GM12801 (cell line): ENCODE data around the gene CRYBG2.

ENCODE experiments used
- TF ChIP-seq, protein P1 (sequence below): IDR thresholded peaks from one replicate; pipeline ENCODE4 v1.5.1; 2011; ENCODE audit warnings: control low read depth; ENCODE audit not compliant: insufficient read length; ENCODE audit errors: extremely low read depth

CRYBG2 gene

DNA sequence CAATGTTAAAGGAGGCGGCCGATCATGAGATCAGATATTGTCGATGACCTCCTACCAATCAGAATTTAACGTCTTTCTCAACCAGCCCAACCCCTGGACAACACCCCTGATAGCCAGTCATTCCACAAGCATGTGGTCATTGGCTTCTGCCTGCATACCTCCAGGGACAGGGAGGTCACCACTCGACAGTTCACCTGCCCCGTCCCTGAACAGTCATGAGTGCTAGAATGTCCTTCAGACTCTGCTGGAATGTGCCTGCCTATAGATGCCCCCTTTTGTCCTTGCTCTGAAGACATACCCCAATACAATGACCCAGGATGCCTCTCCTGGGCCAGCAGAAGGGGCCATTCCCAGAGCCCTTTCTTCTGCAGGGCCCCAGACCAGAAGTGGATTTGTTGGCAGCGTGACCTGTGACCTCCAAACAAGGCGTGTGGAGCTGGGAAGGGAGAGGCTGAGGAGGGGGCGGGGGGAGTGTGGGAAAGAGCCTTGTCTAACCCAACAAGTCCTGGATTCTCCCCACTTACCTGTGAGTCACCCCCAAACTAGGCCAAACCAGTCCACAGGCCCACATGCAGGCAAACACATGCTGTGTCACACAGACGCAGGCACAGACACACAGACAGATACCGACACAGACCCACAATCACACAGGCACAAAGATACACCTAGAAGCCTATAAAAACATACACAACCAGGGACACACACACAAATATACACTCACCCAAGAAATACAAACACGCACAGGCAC, 2.2 kb downstream of the CRYBG2 start:
- TF ChIP-seq, protein P1, sequence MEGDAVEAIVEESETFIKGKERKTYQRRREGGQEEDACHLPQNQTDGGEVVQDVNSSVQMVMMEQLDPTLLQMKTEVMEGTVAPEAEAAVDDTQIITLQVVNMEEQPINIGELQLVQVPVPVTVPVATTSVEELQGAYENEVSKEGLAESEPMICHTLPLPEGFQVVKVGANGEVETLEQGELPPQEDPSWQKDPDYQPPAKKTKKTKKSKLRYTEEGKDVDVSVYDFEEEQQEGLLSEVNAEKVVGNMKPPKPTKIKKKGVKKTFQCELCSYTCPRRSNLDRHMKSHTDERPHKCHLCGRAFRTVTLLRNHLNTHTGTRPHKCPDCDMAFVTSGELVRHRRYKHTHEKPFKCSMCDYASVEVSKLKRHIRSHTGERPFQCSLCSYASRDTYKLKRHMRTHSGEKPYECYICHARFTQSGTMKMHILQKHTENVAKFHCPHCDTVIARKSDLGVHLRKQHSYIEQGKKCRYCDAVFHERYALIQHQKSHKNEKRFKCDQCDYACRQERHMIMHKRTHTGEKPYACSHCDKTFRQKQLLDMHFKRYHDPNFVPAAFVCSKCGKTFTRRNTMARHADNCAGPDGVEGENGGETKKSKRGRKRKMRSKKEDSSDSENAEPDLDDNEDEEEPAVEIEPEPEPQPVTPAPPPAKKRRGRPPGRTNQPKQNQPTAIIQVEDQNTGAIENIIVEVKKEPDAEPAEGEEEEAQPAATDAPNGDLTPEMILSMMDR: no peak

DNA sequence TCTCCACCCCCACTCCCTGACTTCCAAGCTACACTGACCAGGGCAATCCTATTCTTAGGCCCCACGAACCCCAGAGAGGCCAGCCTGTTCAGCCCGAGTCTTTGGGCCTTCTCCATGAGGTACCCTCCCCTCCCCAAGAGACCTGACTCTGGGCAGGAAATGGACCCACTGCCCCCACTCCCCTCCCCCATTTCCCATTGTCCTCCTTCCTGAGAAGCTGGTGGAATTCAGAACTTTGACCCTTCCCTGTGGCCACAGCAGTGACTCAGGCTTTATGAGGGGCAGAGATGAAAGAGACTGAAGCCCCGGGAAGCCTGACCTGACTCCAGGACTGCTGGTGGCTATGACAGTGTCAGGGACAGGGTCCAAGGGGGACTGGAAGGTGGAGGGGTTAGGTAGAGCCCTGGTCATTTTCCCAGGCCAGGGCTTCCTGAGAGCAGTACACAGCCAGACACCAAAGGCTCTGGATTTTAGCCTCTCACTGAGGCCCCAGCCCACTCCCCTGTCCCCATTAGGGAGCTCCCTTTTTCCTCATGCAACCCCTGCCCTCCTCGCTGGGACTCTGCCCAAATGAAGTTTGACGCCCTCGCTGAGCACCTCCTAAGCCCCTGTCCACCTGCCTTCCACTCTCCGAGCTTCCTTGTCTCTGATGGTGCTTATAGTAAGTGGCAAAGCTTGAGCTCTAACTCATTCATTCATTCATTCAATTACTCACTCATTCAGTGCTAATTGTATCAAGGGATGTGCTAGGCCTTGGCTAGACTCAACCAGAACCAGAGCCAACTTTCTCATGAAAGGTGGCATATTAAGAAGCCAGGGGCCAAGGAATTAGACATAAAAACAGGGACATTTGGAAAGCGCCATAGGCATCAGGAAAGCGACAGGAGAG, 3.0 kb downstream of the CRYBG2 start:
- TF ChIP-seq, protein P1: no peak

DNA sequence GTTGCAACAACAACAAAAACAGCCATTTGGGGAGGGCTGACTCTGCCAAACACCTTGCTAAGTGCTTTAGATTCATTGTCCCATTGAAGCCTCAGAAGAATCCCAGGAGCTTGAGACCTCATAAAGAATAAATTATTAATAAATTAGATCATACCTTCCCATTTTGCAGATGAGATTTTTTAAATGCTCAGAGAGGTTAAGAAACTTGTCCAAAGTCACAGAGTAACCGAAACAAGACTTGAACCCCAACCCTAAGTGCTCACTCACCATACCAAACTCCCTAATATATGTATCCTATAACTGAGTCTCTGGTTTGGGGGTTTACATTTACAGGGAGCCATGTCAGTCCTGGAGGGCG, 3.6 kb downstream of the CRYBG2 start:
- TF ChIP-seq, protein P1: no peak

DNA sequence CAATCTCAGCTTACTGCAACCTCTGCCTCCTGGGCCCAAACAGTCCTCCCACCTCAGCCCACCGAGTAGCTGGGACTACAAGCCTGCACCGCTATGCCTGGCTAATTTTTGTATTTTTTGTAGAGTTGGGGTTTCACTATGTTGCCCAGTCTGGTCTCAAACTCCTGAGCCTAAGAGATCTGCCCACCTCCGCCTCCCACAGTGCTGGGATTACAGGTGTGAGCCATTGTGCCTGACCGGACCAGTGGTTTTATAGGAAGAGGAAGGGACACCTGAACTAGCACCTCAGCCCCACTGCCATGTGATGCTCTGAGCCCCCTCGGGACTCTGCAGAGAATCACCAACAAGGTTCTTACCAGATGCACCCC, 4.1 kb downstream of the CRYBG2 start:
- TF ChIP-seq, protein P1: no peak

DNA sequence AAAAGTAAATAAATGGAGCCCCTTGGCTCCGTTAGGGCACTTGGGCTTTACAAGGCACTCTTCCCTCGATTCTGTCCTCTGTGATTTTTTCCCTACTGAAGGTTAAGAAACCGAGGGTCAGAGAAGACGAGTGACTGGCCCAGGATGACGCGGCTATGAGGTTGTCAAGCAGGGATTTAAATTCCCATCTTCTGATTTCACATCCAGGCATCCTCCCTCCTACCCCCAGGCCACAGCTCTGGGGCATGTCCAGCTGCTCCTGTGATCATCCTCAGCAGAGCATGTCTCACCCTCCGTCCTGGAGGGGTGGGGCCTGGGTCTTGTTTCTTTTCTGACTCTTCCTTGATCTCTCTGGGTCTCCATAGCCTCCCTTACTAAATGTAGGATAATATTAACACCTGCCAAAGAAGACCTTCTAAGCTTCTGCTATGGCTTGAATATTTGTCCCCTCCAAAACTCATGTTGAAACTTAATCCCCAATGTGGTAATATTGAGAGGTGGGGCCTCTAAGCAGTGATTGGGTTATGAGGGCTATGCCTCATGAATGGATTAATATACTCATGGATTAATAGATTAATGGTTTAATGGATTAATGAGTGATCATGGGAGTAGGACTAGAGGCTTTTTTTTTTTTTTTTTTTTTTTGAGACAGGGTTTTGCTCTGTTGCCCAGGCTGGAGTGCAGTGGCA, 4.6 kb downstream of the CRYBG2 start:
- TF ChIP-seq, protein P1: no peak

DNA sequence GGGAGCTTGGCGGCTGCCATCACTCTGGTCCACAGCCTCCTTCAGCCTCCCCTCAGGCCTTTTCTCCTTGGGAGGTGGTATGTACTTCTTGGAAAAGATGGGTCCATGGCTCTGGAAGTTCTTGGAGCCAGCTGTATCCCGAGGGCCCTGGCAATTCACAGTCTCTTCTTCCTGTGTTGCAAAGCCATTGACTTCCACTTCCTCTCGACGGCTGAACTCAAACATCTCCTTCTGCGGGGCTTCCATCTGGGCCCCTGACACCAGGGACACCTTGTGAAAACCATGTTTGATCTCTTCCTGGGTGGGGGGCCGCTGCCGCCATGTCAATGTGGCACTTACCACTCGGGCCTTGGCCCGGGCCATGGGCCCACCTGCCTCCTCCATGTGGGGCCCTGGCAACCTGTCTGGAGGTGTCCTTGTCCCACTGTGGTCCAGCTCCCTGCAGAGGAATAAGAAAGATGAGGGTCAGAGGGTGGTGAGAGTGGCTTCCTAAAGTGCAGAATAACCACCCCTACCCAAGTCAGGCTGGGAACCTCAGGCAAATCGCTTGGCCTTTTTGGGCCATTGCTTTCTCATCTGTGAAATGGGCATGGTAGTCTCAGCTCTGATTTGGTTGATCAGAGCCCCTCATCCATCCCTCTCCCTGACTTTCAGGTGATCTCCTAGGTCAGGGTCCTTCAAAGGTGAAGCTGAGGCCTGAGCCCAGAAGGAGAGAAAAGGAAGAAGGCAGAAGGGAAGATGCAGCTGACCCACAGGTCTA, 7.5 kb downstream of the CRYBG2 start:
- TF ChIP-seq, protein P1: no peak
